ENCODE results near the gene TMC5.
A peak's percentile ranks its signal among the peaks of the same experiment; 100 is the strongest.

TMC5 gene

DNA sequence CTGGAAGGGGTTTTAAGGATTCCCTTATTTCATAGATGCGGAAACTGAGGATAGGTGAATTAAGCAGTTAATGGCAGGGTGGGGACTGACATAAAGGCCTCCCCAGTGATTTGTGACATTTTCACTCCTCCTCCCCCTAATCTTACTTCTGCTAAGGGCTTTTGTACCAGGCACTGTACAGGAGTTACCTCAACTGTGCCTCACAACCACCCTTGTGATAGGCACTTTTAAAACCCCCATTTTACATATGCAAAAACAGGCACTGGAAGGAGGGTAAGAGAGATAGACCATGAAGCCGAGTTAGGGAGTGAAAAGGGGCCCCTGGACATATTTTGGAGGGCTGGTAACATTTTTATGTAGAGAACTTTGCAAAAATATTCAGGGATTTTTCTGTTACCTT lies 105.1 kb downstream of the TMC5 start:
- peak overlapping the region; percentile 80 for H3K27ac ChIP-seq
- TF ChIP-seq CTCF (conservative IDR thresholded peaks at IDR 0.05): no peak

- H3K27ac ChIP-seq: no peak overlapping the region; the same call in 1 of the 2 replicates
- TF ChIP-seq CTCF (conservative IDR thresholded peaks at IDR 0.05): no peak
These were observed 105.5 kb downstream of the TMC5 start for GRCh38 chr16:19523184-19523558.

DNA sequence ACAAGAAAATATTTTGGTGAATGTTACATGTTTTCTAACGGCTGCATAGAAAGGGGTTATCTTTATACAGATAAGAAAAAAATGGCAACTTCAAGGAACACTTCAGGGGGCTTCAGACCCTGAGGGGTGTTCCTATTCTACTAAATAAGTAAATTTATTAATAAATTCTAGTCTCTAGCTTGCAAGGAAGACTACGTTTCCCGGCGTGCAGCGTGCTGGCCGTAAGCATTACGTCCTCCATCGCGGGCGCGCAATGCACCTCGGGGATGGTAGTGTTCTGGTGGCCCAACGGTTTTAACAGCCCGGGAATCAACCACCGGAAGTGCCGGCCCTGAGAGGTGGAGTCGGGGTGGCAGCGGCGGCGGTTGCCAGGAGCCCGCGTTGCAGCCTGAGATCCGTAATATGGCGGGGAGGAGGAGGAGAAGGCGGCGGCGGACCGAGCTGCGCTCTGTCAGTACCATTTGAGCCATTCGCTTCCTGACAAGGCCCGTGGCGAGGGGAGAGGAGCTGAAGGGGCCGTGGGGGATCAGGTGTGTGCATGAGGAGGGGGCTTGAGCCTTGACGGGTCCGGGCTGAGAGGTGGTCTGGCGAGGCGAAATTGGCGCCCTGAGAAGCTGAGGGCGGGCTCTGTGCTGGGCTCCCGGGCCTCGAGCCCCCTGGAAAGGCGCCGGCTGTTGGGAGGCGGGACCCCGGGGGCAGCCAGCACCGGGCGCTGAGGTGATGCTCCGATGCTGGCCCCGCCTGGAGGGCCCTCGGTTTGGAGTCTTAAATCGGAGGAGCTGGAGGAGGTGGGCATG lies 106.1 kb downstream of the TMC5 start, which contains the start of gene CCP110:
CCP110 (plus strand) TSS at position 384 of the 797 bp plus-strand sequence. CDS start 3,940 bp downstream, outside the sequence.
- H3K27ac ChIP-seq: peak within 1 kb of the TSS; percentile 80
- no peak for TF ChIP-seq CTCF (conservative IDR thresholded peaks at IDR 0.05)

DNA sequence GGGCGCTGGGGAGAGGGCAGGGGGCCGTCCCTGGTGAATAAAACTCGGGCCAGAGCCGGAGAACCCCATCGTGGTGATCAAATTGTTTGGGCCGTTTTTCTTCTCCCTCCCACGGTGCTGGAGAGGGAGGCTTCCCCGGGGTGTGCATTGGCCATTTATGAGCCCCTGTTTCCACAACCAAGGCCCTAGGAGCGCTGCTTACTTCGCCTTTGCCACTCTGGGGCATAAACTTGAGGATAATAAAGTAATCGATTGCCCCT lies 106.6 kb downstream of the TMC5 start:
- TF ChIP-seq CTCF (conservative IDR thresholded peaks at IDR 0.05): no peak
- H3K27ac ChIP-seq: peak overlapping the region; percentile 68

GRCh38 chr16:19524616-19525384 lies 107.1 kb downstream of the TMC5 start:
- TF ChIP-seq CTCF (conservative IDR thresholded peaks at IDR 0.05): no peak
- peak overlapping the region; percentile 68 for H3K27ac ChIP-seq

DNA sequence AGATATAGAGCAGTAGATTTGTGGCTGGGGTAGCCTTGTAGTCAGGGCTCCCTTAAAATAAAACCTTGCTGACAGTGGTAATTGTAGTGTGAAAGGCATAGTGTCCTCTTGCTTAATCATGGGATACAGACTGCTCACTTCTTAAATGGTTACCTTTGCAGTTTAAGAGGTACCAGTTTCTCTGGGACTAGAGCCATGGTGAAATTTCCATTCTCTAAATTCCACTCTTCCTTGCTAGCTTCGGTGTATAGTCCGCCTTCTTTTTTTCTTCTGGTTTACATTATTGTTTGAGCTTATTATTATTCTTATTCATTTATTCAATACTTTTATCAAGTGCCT lies 107.7 kb downstream of the TMC5 start:
- peak overlapping the region; percentile 68; the same call in 1 of the 2 replicates for H3K27ac ChIP-seq
- TF ChIP-seq CTCF (conservative IDR thresholded peaks at IDR 0.05): no peak

GRCh38 chr16:19527161-19527560 lies 109.5 kb downstream of the TMC5 start:
- no peak for TF ChIP-seq CTCF (conservative IDR thresholded peaks at IDR 0.05)
- H3K27ac ChIP-seq: no peak overlapping the region
